IMR-90 (cell line): ENCODE results near the gene CCT5. TPM values are rescaled to one million over a fixed set of nuclear protein-coding genes. Genes with fewer than 3 reads are reported as not detected.

ENCODE experiments used
- ATAC-seq: fragments of 200-7000 bp; cut with Tn5 transposase; 2 replicates; pipeline ENCODE4 v1.9.1; 2020; ENCODE audit warnings: low read depth, mild to moderate bottlenecking, moderate library complexity
- BruUV-seq: library from RNA; stranded (reverse); fragments of 400-500 nt; replicated peaks from 2 replicates; lab custom pipeline; 2021; lab: Mats Ljungman, UMichigan
- CTCF ChIA-PET: fragments of 300-600 bp; formaldehyde crosslinking; extraction: SDS; loops from one replicate; lab custom pipeline; 2021; ENCODE audit warnings: antibody characterized with exemption; lab: Yijun Ruan, JAX
- POLR2A ChIA-PET: fragments of 300-600 bp; sonication (Branson Sonifier 250); formaldehyde crosslinking; loops from one replicate; lab custom pipeline; 2022; ENCODE audit warnings: antibody characterized with exemption; ENCODE audit not compliant: unreplicated experiment; lab: Charles Lee
- DNase-seq: peaks from one replicate; pipeline ENCODE4 v3.0.0; 2013
- H2AFZ ChIP-seq: replicated peaks from 2 replicates; pipeline ENCODE3; 2013; ENCODE audit warnings: low read length, mild to moderate bottlenecking; ENCODE audit not compliant: poor library complexity
- H2AK5ac ChIP-seq: 2 replicates; pipeline ENCODE4 v1.6.1; 2013; ENCODE audit warnings: low read depth, low read length, inconsistent platforms
- H2AK9ac ChIP-seq: replicated peaks from 2 replicates; pipeline ENCODE3; 2013; ENCODE audit warnings: mild to moderate bottlenecking, low read depth, low read length, moderate library complexity; ENCODE audit not compliant: poor library complexity
- H2BK120ac ChIP-seq: 2 replicates; pipeline ENCODE4 v1.6.1; 2013; ENCODE audit warnings: low read depth, low read length, inconsistent platforms
- H2BK15ac ChIP-seq: 3 replicates; pipeline ENCODE4 v1.6.1; 2013; ENCODE audit warnings: low read depth, low read length, inconsistent platforms
- H2BK20ac ChIP-seq: 2 replicates; pipeline ENCODE4 v1.6.1; 2013; ENCODE audit warnings: low read depth, mild to moderate bottlenecking, inconsistent platforms, low read length, moderate library complexity
- H2BK5ac ChIP-seq: 2 replicates; pipeline ENCODE4 v1.6.1; 2013; ENCODE audit warnings: mild to moderate bottlenecking, low read depth, low read length, inconsistent platforms; ENCODE audit not compliant: poor library complexity, severe bottlenecking
- H3K14ac ChIP-seq: replicated peaks from 2 replicates; pipeline ENCODE4 v1.6.1; 2013; ENCODE audit warnings: low read depth, low read length, inconsistent platforms
- H3K18ac ChIP-seq: 2 replicates; pipeline ENCODE4 v1.6.1; 2013; ENCODE audit warnings: low read depth, low read length, control low read depth
- H3K23ac ChIP-seq: 2 replicates; pipeline ENCODE4 v1.6.1; 2013; ENCODE audit warnings: low read depth, low read length, inconsistent platforms
- H3K27ac ChIP-seq: 2 replicates; pipeline ENCODE4 v1.5.1; 2013; ENCODE audit warnings: mild to moderate bottlenecking, control low read depth, low read length; ENCODE audit not compliant: insufficient read depth
- H3K27me3 ChIP-seq: 2 replicates; pipeline ENCODE4 v1.6.1; 2013; ENCODE audit warnings: low read length; ENCODE audit not compliant: control insufficient read depth, insufficient read depth
- H3K36me3 ChIP-seq: 2 replicates; pipeline ENCODE4 v1.6.1; 2013; ENCODE audit warnings: low read length, mixed read lengths; ENCODE audit not compliant: control insufficient read depth, insufficient read depth
- H3K4ac ChIP-seq: 2 replicates; pipeline ENCODE4 v1.6.1; 2013; ENCODE audit warnings: low read depth, low read length, inconsistent platforms
- H3K4me1 ChIP-seq: 2 replicates; pipeline ENCODE4 v1.6.1; 2013; ENCODE audit warnings: low read length, mixed read lengths; ENCODE audit not compliant: control insufficient read depth, insufficient read depth
- H3K4me2 ChIP-seq: 2 replicates; pipeline ENCODE4 v1.6.1; 2013; ENCODE audit warnings: low read depth, mild to moderate bottlenecking, control low read depth, low read length, moderate library complexity
- H3K4me3 ChIP-seq: 2 replicates; pipeline ENCODE4 v1.5.1; 2013; ENCODE audit warnings: low read depth, mild to moderate bottlenecking, control low read depth, low read length, moderate library complexity; ENCODE audit not compliant: insufficient read depth
- H3K56ac ChIP-seq: 2 replicates; pipeline ENCODE4 v1.6.1; 2013; ENCODE audit warnings: low read length, inconsistent platforms; ENCODE audit not compliant: insufficient read depth; ENCODE audit errors: extremely low read depth
- H3K79me1 ChIP-seq, 2 experiments: 2 replicates each; pipeline ENCODE4 v1.6.1; 2013; ENCODE audit warnings: low read length in 2 of 2, inconsistent platforms in 1 of 2, low read depth in 1 of 2
- H3K9ac ChIP-seq: 2 replicates; pipeline ENCODE4 v1.6.1; 2013; ENCODE audit warnings: low read depth, low read length, control low read depth
- H3K9me1 ChIP-seq: 2 replicates; pipeline ENCODE4 v1.6.1; 2013; ENCODE audit warnings: low read length, inconsistent platforms; ENCODE audit not compliant: insufficient read depth
- H3K9me3 ChIP-seq: 2 replicates; pipeline ENCODE4 v1.6.1; 2013; ENCODE audit warnings: low read length; ENCODE audit not compliant: control insufficient read depth, insufficient read depth
- H4K20me1 ChIP-seq: 2 replicates; pipeline ENCODE4 v1.6.1; 2013; ENCODE audit warnings: low read length, inconsistent platforms; ENCODE audit not compliant: insufficient read depth
- H4K5ac ChIP-seq: 2 replicates; pipeline ENCODE4 v1.6.1; 2013; ENCODE audit warnings: mild to moderate bottlenecking, low read depth, low read length, control low read depth
- H4K8ac ChIP-seq, 2 experiments: 2 replicates each; pipeline ENCODE4 v1.6.1; 2013; ENCODE audit warnings: low read depth in 2 of 2, low read length in 2 of 2, control low read depth in 1 of 2, inconsistent platforms in 1 of 2
- H4K91ac ChIP-seq: 2 replicates; pipeline ENCODE4 v1.6.1; 2013; ENCODE audit warnings: low read depth, low read length, inconsistent platforms; ENCODE audit not compliant: insufficient read depth
- CEBPB ChIP-seq: IDR thresholded peaks from 2 replicates; pipeline ENCODE4 v1.6.1; 2012; ENCODE audit warnings: low read depth, low read length, improper control_type of control experiment
- USF2 ChIP-seq: fragments of 150-350 bp; IDR thresholded peaks from 2 replicates; pipeline ENCODE4 v1.6.1; 2017; ENCODE audit warnings: mild to moderate bottlenecking, antibody characterized with exemption, low read length, low read depth
- WGBS, 2 experiments: methylation state at CpG; one replicate each; pipeline versions ENCODE4 v1.1.5 to v1.1.7; 2013; ENCODE audit warnings: missing lambda C conversion rate in 2 of 2; ENCODE audit not compliant: insufficient read length in 1 of 2; ENCODE audit errors: extremely low coverage in 2 of 2; 5-methylcytosine and 5-hydroxymethylcytosine counted together
- dilution Hi-C: fragments of 300-500 bp; cut with HindIII; formaldehyde crosslinking; loops from one replicate; pipeline ENCODE4 v1.14.3; 2018; ENCODE audit warnings: low sequenced_read_pairs; ENCODE audit not compliant: unreplicated experiment
- in situ Hi-C: fragments of 300-500 bp; cut with MboI; formaldehyde crosslinking; loops from 3 replicates; pipeline ENCODE4 v1.14.3; 2019; ENCODE audit warnings: low sequenced_read_pairs, inconsistent platforms, mixed read lengths
- intact Hi-C: fragments of 100-400 bp; cut with micrococcal nuclease; formaldehyde crosslinking; loops from 2 replicates; pipeline ENCODE4 v1.10.0; 2022
- polyA plus RNA-seq, 3 experiments: library from polyadenylated mRNA; depleted of rRNA; stranded (reverse); fragments of >200 nt; gene quantifications; 2 replicates each; pipeline ENCODE4 v1.2.3, GENCODE V29; 2012; ENCODE audit warnings: low replicate concordance in 1 of 3
- total RNA-seq: library from RNA; depleted of rRNA; stranded (reverse); fragments of >200 nt; gene quantifications from 2 replicates; pipeline ENCODE4 v1.2.3, GENCODE V29; 2012

The CCT5 gene
- total and polyA plus RNA-seq, 2 of the 4 experiments (the other 2 are of a cell fraction): 358 to 481 TPM

- intact Hi-C loops: no loop called here
- Histone ChIP-seq H4K8ac (no peak overlapping the region), H3K36me3 (no peaks in the 10 kb centered on the region), H2AK9ac (peak overlapping the region; percentile 3), H3K4me3 (no peak overlapping the region), H3K18ac (no peak overlapping the region), H3K4ac (no peak overlapping the region), H3K27me3 (no peaks in the 10 kb centered on the region), H4K91ac (no peak overlapping the region), H2BK5ac (no peak overlapping the region), H3K4me1 (no peaks in the 10 kb centered on the region), H2BK15ac (no peak overlapping the region), H3K4me2 (no peak overlapping the region), H2BK20ac (no peak overlapping the region), H3K27ac (no peak overlapping the region), H3K9me3 (no peaks in the 10 kb centered on the region), H3K23ac (no peak overlapping the region), H3K56ac (no peak overlapping the region), H3K79me1 (no peaks in the 10 kb centered on the region), H3K9me1 (no peaks in the 10 kb centered on the region), H3K14ac (no peak overlapping the region), H3K9ac (no peak overlapping the region), H2BK120ac (no peak overlapping the region), H2AK5ac (no peak overlapping the region), H4K5ac (no peak overlapping the region), H2AFZ (no peak overlapping the region), H4K20me1 (no peaks in the 10 kb centered on the region)
- no TSS peak for BruUV-seq
- dilution Hi-C loops: no loop called here
- ChIA-PET CTCF (no interaction called here), POLR2A (no interaction called here)
- no peak for ATAC-seq
- TF ChIP-seq CEBPB (0 out of 2 replicates have a peak, but pooled peaks have one; percentile 2), USF2 (no peak)
- in situ Hi-C loops: no loop called here
- 81% methylated on average over 3 of the region's 9 CpGs; no CpG with 5 or more reads in 1 of the 2 experiments for WGBS, 2 experiments
- DNase-seq: no peak
Observed at GRCh38 chr5:10275991-10276390, 25.9 kb downstream of the CCT5 start.
